Measurements from ENCODE around the gene KRTAP6-3.

Gene KRTAP6-3

GRCh38 chr21:30592140-30592539 lies at the start of gene KRTAP6-3:
TSS of gene KRTAP6-3 (plus strand) at chr21:30592440. CDS start at chr21:30592446, 6 bp downstream.
- no peak for DNase-seq

GRCh38 chr21:30552782-30553181 lies 39.5 kb upstream of the KRTAP6-3 start:
- DNase-seq: no peak

- no peak for DNase-seq
Measured at GRCh38 chr21:30555095-30555494, 37.1 kb upstream of the KRTAP6-3 start.

- no peak for DNase-seq
Measured at GRCh38 chr21:30561264-30561895, 30.9 kb upstream of the KRTAP6-3 start, which contains the start of gene KRTAP19-7. TSS of gene KRTAP19-7 (minus strand) at chr21:30561314. CDS start at chr21:30561289, 25 bp downstream.

GRCh38 chr21:30561957-30562356 lies 30.3 kb upstream of the KRTAP6-3 start:
- DNase-seq: no peak

GRCh38 chr21:30563072-30563471 lies 29.2 kb upstream of the KRTAP6-3 start:
- no peak for DNase-seq

GRCh38 chr21:30563630-30564029 lies 28.6 kb upstream of the KRTAP6-3 start:
- no peak for DNase-seq

GRCh38 chr21:30567617-30568016 lies 24.6 kb upstream of the KRTAP6-3 start:
- no peak for DNase-seq

- DNase-seq: no peak
Measured at GRCh38 chr21:30577766-30578165, 14.5 kb upstream of the KRTAP6-3 start.

GRCh38 chr21:30579346-30579745 lies 12.9 kb upstream of the KRTAP6-3 start:
- DNase-seq: no peak

- no peak for DNase-seq
Measured at GRCh38 chr21:30580132-30580531, 12.1 kb upstream of the KRTAP6-3 start.

- DNase-seq: no peak
Measured at GRCh38 chr21:30582870-30583269, 9.4 kb upstream of the KRTAP6-3 start.

- DNase-seq: no peak
Measured at GRCh38 chr21:30590297-30590696, 1.9 kb upstream of the KRTAP6-3 start, which contains the start of gene KRTAP22-2. TSS of gene KRTAP22-2 (minus strand) at chr21:30590397.

GRCh38 chr21:30598802-30599201 lies 6.6 kb downstream of the KRTAP6-3 start, which contains the start of gene KRTAP6-2:
TSS of gene KRTAP6-2 (minus strand) at chr21:30598902. CDS start at chr21:30598874, 28 bp downstream.
- no peak for DNase-seq

GRCh38 chr21:30600787-30601186 lies 8.5 kb downstream of the KRTAP6-3 start, which contains the start of gene KRTAP22-1:
TSS of gene KRTAP22-1 (plus strand) at chr21:30601087.
- DNase-seq: no peak

GRCh38 chr21:30605968-30606367 lies 13.7 kb downstream of the KRTAP6-3 start:
- DNase-seq: no peak

- DNase-seq: no peak
Measured at GRCh38 chr21:30612132-30612531, 19.9 kb downstream of the KRTAP6-3 start.

GRCh38 chr21:30613836-30614235 lies 21.6 kb downstream of the KRTAP6-3 start, which contains the start of gene KRTAP6-1:
TSS of gene KRTAP6-1 (minus strand) at chr21:30613930. CDS start at chr21:30613904, 26 bp downstream.
- DNase-seq: no peak

GRCh38 chr21:30615199-30615598 lies 23.0 kb downstream of the KRTAP6-3 start:
- DNase-seq: no peak

- DNase-seq: no peak
Measured at GRCh38 chr21:30616125-30616524, 23.9 kb downstream of the KRTAP6-3 start, which contains the start of gene KRTAP20-1. TSS of gene KRTAP20-1 (plus strand) at chr21:30616425. CDS start at chr21:30616455, 30 bp downstream.

- DNase-seq: no peak
Measured at GRCh38 chr21:30620080-30620479, 27.8 kb downstream of the KRTAP6-3 start.

- DNase-seq: no peak
Measured at GRCh38 chr21:30620522-30620921, 28.3 kb downstream of the KRTAP6-3 start, which contains the start of gene KRTAP20-4. TSS of gene KRTAP20-4 (plus strand) at chr21:30620627.

GRCh38 chr21:30623362-30623761 lies 31.1 kb downstream of the KRTAP6-3 start:
- no peak for DNase-seq

GRCh38 chr21:30625449-30626165 lies 33.4 kb downstream of the KRTAP6-3 start:
- no peak for DNase-seq

All from NCI-H2081 treated with DMSO at 0.1 percent for 48 hours (cell line).